ENCODE data around the gene PAQR9.

PAQR9 gene

DNA sequence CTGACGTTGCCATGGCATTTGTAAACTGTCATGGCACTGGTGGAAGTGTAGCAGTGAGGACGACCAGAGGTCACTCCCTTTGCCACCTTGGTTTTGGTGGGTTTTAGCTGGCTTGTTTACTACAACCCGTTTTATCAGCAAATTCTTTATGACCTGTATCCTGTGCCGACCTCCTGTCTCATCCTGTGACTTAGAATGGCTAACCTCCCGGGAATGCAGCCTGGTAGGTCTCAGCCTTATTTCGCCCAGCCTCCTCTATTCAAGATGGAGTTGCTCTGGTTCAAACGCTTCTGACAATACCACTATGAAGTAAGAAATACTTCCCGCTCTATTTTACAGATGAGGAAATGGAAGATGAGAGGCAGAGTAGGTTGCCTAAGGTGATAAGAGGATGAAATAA is 16.6 kb downstream of the PAQR9 start:
- no peak overlapping the region for H3K4me3 ChIP-seq (ENCODE audit: low read depth, low read length)
- DNase-seq (ENCODE audit: low read depth, low spot score): no peak
- TF ChIP-seq, protein P1, sequence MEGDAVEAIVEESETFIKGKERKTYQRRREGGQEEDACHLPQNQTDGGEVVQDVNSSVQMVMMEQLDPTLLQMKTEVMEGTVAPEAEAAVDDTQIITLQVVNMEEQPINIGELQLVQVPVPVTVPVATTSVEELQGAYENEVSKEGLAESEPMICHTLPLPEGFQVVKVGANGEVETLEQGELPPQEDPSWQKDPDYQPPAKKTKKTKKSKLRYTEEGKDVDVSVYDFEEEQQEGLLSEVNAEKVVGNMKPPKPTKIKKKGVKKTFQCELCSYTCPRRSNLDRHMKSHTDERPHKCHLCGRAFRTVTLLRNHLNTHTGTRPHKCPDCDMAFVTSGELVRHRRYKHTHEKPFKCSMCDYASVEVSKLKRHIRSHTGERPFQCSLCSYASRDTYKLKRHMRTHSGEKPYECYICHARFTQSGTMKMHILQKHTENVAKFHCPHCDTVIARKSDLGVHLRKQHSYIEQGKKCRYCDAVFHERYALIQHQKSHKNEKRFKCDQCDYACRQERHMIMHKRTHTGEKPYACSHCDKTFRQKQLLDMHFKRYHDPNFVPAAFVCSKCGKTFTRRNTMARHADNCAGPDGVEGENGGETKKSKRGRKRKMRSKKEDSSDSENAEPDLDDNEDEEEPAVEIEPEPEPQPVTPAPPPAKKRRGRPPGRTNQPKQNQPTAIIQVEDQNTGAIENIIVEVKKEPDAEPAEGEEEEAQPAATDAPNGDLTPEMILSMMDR (IDR thresholded peaks at IDR 0.05; ENCODE audit: low read depth, low read length): no peak
- in situ Hi-C loops (cut with HindIII; ENCODE audit: low sequenced_read_pairs): no loop called here

DNA sequence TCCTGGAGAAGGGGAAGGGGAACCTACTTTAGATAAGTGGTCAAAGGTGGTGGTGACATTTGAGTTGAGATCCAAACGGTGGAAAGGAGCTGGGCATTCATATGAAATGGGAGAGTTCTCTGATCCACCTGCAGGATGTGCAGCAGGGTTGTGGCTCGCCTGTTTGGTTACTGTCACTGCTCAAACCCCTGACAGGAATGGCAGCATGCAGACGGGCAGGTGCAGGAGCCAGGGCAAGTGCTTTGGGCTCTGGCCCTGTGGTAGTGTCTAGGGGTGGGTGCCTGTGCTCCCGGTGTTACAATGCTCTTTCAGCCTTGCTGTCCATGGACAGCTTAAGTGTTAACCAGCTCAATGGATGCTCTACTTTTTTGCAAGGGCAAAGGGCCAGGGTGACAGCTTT is 18.5 kb downstream of the PAQR9 start:
- DNase-seq (ENCODE audit: low read depth, low spot score): no peak
- in situ Hi-C loops (cut with HindIII; ENCODE audit: low sequenced_read_pairs): no loop called here
- TF ChIP-seq, protein P1 (IDR thresholded peaks at IDR 0.05; ENCODE audit: low read depth, low read length): no peak
- no peak overlapping the region for H3K4me3 ChIP-seq (ENCODE audit: low read depth, low read length)

DNA sequence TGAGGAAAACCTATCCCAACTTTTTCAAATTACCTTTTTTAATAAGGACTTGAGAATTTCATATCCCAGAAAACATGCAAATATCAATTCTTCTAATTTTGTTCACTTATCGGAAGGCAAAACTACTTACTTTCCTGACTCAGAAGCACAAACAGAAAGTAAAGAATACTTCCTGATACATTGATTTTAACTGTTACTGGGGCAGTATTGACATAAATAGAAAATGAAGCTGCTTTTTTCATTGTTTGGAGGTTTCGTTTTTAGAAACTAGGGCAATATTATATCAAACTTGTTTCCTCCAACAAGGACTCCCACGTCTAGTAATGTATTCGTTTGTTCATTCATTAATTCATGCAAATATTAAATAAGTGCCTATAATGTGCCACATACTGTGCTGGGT is 19.1 kb downstream of the PAQR9 start:
- no peak overlapping the region for H3K4me3 ChIP-seq (ENCODE audit: low read depth, low read length)
- in situ Hi-C loops (cut with HindIII; ENCODE audit: low sequenced_read_pairs): no loop called here
- TF ChIP-seq, protein P1 (IDR thresholded peaks at IDR 0.05; ENCODE audit: low read depth, low read length): no peak
- DNase-seq (ENCODE audit: low read depth, low spot score): no peak

DNA sequence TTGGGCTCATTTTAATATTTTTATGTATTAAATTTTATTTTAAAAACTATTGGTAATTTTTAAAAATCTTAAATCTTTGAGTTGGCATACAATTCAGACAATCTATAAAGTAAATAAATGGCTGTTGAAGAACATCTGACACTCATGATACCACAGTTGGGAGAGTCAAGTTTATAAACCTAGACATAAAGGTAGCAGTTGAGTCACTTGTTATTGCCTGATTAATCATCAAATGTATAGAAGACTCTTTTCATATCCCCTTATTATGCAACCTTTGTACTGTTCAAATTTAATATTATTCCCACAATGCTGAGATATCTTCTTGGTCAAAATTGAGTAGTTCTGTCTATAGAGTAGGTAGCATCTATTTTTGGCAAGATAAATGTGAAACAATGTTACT is 19.6 kb downstream of the PAQR9 start:
- in situ Hi-C loops (cut with HindIII; ENCODE audit: low sequenced_read_pairs): no loop called here
- no peak for DNase-seq (ENCODE audit: low read depth, low spot score)
- H3K4me3 ChIP-seq (ENCODE audit: low read depth, low read length): no peak overlapping the region
- TF ChIP-seq, protein P1 (IDR thresholded peaks at IDR 0.05; ENCODE audit: low read depth, low read length): no peak

DNA sequence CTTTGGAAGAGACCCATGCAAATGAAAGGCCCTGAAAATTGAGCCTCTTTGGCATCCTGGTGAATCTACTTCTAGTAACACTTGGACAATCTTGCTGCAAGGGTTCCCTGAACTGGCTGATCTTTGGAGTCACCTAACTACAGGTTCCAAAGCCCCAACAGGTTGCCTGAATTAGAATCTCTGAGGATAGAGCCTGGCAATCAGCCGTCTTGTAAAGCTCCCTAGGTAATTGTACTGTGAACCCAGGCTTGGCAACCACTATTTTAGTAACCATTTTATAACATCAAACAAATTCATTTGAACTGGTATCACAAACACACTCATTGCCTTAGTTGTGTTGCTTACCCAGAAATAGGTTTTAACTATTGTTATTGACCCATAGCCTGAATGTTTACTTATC is 20.1 kb downstream of the PAQR9 start:
- TF ChIP-seq, protein P1 (IDR thresholded peaks at IDR 0.05; ENCODE audit: low read depth, low read length): no peak
- in situ Hi-C loops (cut with HindIII; ENCODE audit: low sequenced_read_pairs): no loop called here
- DNase-seq (ENCODE audit: low read depth, low spot score): no peak
- no peak overlapping the region for H3K4me3 ChIP-seq (ENCODE audit: low read depth, low read length)

DNA sequence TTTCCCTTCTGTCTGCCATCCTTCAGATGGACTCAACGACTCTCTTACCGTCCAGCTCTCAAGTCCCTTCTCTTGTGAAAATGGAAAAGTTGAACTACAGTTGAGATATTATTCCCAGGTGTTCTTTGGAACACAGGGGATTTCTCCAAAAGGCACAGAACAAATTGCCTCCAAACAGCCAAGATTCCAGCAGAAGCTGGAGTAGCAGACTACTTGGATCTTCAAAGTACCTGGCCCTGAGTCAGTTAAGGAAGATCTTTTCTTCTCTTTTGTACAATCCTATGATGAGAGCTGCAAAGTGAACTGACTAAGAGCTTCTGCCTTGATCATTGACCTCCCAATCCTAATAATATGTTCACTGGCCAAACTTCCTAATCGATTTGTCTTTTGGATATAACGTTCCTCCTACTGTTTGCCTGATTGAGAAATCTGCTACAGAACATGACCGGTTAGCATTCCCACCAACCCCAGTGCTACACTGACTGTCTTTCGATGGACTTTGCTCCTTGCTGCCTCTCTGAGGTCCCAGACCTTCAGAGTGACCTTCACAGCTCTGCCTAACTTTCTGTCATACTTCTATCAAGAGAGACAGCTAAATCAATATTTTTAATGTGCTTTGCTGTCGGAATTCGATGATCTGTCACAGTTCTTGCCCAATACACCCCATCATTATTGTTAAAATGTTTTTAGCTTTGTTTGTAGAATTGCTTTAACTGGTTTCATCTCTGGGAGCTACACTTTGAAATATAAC is 21.9 kb downstream of the PAQR9 start:
- in situ Hi-C loops (cut with HindIII; ENCODE audit: low sequenced_read_pairs): no loop called here
- no peak overlapping the region for H3K4me3 ChIP-seq (ENCODE audit: low read depth, low read length)
- no peak for DNase-seq (ENCODE audit: low read depth, low spot score)
- TF ChIP-seq, protein P1 (IDR thresholded peaks at IDR 0.05; ENCODE audit: low read depth, low read length): no peak

Measured in astrocyte of the spinal cord (primary cell).